HEK293T (cell line): ENCODE results near the gene SMIM24.
A peak's percentile ranks its signal among the peaks of the same experiment; 100 is the strongest.

Experiments used
- CTCF ChIA-PET: fragments of 350-600 bp; formaldehyde crosslinking; extraction: SDS; loops from one replicate; lab custom pipeline; 2021; ENCODE audit warnings: antibody characterized with exemption, inconsistent platforms; lab: Yijun Ruan, JAX
- POLR2A ChIA-PET: fragments of 350-600 bp; formaldehyde crosslinking; extraction: SDS; loops from one replicate; lab custom pipeline; 2020; ENCODE audit warnings: antibody characterized with exemption, inconsistent platforms; lab: Yijun Ruan, JAX
- DNase-seq: peaks from one replicate; pipeline ENCODE4 v3.0.0; 2012; ENCODE audit warnings: mixed read lengths; ENCODE audit errors: extremely low spot score
- ARNT ChIP-seq: fragments of 450-650 bp; IDR thresholded peaks from 2 replicates; pipeline ENCODE4 v1.6.1; 2017; ENCODE audit warnings: mild to moderate bottlenecking
- BHLHE40 ChIP-seq: fragments of 450-650 bp; IDR thresholded peaks from 2 replicates; pipeline ENCODE4 v1.6.1; 2016; ENCODE audit warnings: mild to moderate bottlenecking, moderate library complexity, borderline replicate concordance
- CTBP1 ChIP-seq: fragments of 450-650 bp; IDR thresholded peaks from 2 replicates; pipeline ENCODE4 v1.6.1; 2016; ENCODE audit warnings: borderline replicate concordance
- ELF4 ChIP-seq: fragments of 450-650 bp; IDR thresholded peaks from 2 replicates; pipeline ENCODE4 v1.6.1; 2017; ENCODE audit warnings: antibody characterized with exemption
- FOXA1 ChIP-seq: fragments of 450-650 bp; IDR thresholded peaks from 2 replicates; pipeline ENCODE4 v1.6.1; 2016; ENCODE audit warnings: mild to moderate bottlenecking
- FOXK2 ChIP-seq: fragments of 450-650 bp; IDR thresholded peaks from 2 replicates; pipeline ENCODE4 v1.6.1; 2016; ENCODE audit warnings: mild to moderate bottlenecking
- FOXM1 ChIP-seq: fragments of 450-650 bp; IDR thresholded peaks from 2 replicates; pipeline ENCODE4 v1.6.1; 2017; ENCODE audit warnings: mild to moderate bottlenecking, borderline replicate concordance
- HDGF ChIP-seq: fragments of 450-650 bp; IDR thresholded peaks from 2 replicates; pipeline ENCODE4 v1.6.1; 2017; ENCODE audit warnings: antibody characterized with exemption, borderline replicate concordance
- L3MBTL2 ChIP-seq: fragments of 450-650 bp; conservative IDR thresholded peaks from 2 replicates; pipeline ENCODE4 v1.6.1; 2016; ENCODE audit warnings: mild to moderate bottlenecking
- LEF1 ChIP-seq: fragments of 450-650 bp; IDR thresholded peaks from 2 replicates; pipeline ENCODE4 v1.6.1; 2017; ENCODE audit warnings: mild to moderate bottlenecking, borderline replicate concordance
- NFRKB ChIP-seq: fragments of 450-650 bp; IDR thresholded peaks from 2 replicates; pipeline ENCODE4 v1.6.1; 2016; ENCODE audit warnings: mild to moderate bottlenecking, moderate library complexity
- SP1 ChIP-seq: fragments of 450-650 bp; IDR thresholded peaks from 2 replicates; pipeline ENCODE4 v1.6.1; 2017
- SUZ12 ChIP-seq: fragments of 450-650 bp; IDR thresholded peaks from 2 replicates; pipeline ENCODE4 v1.6.1; 2016; ENCODE audit warnings: mild to moderate bottlenecking
- TARDBP ChIP-seq: fragments of 450-650 bp; IDR thresholded peaks from 2 replicates; pipeline ENCODE4 v1.6.1; 2016
- ZNF384 ChIP-seq: fragments of 450-650 bp; IDR thresholded peaks from 2 replicates; pipeline ENCODE4 v1.6.1; 2016
- TF ChIP-seq, protein P1 (sequence below): fragments of 450-650 bp; IDR thresholded peaks from 2 replicates; pipeline ENCODE4 v1.6.1; 2016

SMIM24 gene

DNA sequence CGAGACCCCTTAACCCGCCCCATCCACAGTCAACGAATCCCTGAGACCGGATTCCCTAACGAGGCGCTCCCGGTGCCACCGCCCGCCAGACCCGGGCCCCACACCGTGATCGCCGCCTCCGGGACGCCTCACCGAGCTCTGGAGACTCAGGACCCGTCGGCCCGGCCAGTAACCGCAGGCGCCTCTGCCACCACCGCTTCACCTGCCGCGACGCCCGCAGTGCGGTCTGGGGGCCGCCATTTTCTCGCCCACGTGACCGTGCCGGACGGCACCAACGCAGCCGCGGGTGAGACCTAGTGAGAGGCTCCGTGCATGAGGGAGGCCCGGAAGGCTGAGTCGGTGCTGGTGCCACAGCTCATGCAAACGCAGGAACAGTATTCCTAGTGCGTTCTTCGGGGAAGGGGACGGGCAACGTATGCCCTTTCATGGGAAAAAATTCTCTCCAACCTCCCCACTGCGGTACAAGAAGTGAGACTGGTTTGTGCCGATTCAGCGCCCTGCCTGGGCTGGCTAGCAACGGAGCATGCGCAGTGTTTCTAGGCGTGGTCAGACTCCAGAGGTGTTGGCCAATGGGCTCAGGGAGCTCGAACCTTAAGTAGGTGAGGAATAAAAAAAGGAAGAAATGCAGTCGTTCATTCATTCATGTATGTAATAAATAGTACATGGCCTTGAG, 20.2 kb upstream of the SMIM24 start, which contains the start of gene DOHH:
TSS of gene DOHH (minus strand) at position 246 of the 673 bp plus-strand sequence. CDS start 3,860 bp downstream, outside the sequence.
- POLR2A ChIA-PET = interaction anchor here (1.0 to 1.2 kb wide), 3 partner anchors 12 to 21 kb away, joined by 3 to 4 read pairs (median 3); no protein-coding TSS in a partner anchor
- CTCF ChIA-PET = interaction anchor here (1.8 kb wide), 1 partner anchor 16 kb away, joined by 5 read pairs; no protein-coding TSS in a partner anchor
- DNase-seq = peak; percentile 98
- no peak for TF ChIP-seq FOXK2
- no peak for TF ChIP-seq FOXA1
- peak; percentile 94 for TF ChIP-seq L3MBTL2
- peak; percentile 96 for TF ChIP-seq BHLHE40
- no peak for TF ChIP-seq SUZ12
- TF ChIP-seq SP1 = no peak
- TF ChIP-seq HDGF = no peak
- no peak for TF ChIP-seq LEF1
- TF ChIP-seq NFRKB = no peak
- no peak for TF ChIP-seq CTBP1
- TF ChIP-seq, protein P1, sequence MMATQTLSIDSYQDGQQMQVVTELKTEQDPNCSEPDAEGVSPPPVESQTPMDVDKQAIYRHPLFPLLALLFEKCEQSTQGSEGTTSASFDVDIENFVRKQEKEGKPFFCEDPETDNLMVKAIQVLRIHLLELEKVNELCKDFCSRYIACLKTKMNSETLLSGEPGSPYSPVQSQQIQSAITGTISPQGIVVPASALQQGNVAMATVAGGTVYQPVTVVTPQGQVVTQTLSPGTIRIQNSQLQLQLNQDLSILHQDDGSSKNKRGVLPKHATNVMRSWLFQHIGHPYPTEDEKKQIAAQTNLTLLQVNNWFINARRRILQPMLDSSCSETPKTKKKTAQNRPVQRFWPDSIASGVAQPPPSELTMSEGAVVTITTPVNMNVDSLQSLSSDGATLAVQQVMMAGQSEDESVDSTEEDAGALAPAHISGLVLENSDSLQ = no peak
- no peak for TF ChIP-seq ARNT
- no peak for TF ChIP-seq ZNF384
- TF ChIP-seq TARDBP = no peak
- TF ChIP-seq ELF4 = peak; percentile 50
- TF ChIP-seq FOXM1 = peak; percentile 86

- no peak for DNase-seq
- TF ChIP-seq NFRKB = no peak
- TF ChIP-seq ELF4 = no peak
- TF ChIP-seq FOXK2 = no peak
- TF ChIP-seq, protein P1 = no peak
- no peak for TF ChIP-seq TARDBP
- no peak for TF ChIP-seq SUZ12
- TF ChIP-seq LEF1 = no peak
- no peak for TF ChIP-seq ARNT
- ChIA-PET CTCF (no interaction called here), POLR2A (no interaction called here)
These were observed 19.6 kb upstream of the SMIM24 start for GRCh38 chr19:3499738-3500428.

DNA sequence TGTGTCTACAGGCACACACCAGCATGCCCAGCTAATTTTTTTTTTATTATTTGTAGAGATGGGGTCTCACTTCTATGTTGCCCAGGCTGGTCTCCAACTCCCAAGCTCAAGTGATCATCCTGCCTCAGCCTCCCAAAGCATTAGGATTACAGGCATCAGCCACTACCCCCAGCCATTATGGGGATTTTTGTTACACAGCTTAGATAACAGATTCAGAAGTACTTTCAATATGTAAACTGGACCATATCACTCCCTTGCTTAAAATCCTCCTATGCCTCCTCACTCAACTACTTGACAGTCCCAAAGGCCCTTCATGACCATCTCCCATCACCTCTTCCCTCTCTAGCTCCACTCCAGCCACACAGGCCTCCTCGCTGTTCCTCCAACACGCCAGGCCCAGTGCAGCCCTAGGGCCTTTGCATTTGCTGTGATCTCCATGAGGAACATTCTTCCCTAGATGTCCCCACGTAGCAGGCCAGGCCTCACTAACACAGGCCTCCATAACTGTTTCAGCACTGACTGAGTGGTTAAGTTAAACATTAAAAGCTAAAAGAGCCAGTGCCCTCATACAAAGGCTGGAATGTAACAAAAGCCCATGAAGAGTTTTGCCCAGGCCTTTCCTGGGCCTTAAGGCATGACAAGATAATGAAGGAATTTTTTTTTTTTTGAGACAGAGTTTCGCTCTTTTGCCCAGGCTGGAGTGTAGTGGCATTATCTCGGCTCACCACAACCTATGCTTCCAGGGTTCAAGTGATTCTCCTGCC, 17.6 kb upstream of the SMIM24 start:
- DNase-seq = no peak
- ChIA-PET CTCF (interaction anchor here (1.1 kb wide), 1 partner anchor 12 kb away, joined by 4 read pairs; no protein-coding TSS in a partner anchor), POLR2A (no interaction called here)
- TF ChIP-seq FOXA1 (no peak), ARNT (no peak), CTBP1 (no peak), NFRKB (no peak), FOXM1 (no peak), TARDBP (no peak), L3MBTL2 (no peak), FOXK2 (no peak), ELF4 (no peak), HDGF (no peak), LEF1 (no peak), ZNF384 (no peak)

GRCh38 chr19:3496392-3497273, 16.3 kb upstream of the SMIM24 start:
- no peak for DNase-seq
- CTCF ChIA-PET = no interaction called here
- TF ChIP-seq HDGF (no peak), FOXM1 (no peak), ZNF384 (no peak), LEF1 (no peak), SUZ12 (no peak), L3MBTL2 (no peak), FOXA1 (no peak), CTBP1 (no peak), ARNT (no peak), BHLHE40 (no peak), ELF4 (no peak), FOXK2 (no peak), NFRKB (no peak), TARDBP (no peak), SP1 (no peak)
- TF ChIP-seq, protein P1 = no peak
- POLR2A ChIA-PET = no interaction called here
